IPS-18c (cell line): ENCODE results near the gene MKNK1.
A peak's percentile ranks its signal among the peaks of the same experiment; 100 is the strongest.

Experiments used
- H3K4me3 ChIP-seq: 2 replicates; pipeline ENCODE4 v1.7.0; 2013; ENCODE audit warnings: low read depth, mild to moderate bottlenecking, low read length, moderate library complexity; ENCODE audit not compliant: insufficient read depth
- H3K9me3 ChIP-seq: one replicate; pipeline ENCODE4 v1.6.1; 2013; ENCODE audit warnings: mild to moderate bottlenecking, low read length, moderate library complexity; ENCODE audit not compliant: control insufficient read depth, insufficient read depth

Gene MKNK1

DNA sequence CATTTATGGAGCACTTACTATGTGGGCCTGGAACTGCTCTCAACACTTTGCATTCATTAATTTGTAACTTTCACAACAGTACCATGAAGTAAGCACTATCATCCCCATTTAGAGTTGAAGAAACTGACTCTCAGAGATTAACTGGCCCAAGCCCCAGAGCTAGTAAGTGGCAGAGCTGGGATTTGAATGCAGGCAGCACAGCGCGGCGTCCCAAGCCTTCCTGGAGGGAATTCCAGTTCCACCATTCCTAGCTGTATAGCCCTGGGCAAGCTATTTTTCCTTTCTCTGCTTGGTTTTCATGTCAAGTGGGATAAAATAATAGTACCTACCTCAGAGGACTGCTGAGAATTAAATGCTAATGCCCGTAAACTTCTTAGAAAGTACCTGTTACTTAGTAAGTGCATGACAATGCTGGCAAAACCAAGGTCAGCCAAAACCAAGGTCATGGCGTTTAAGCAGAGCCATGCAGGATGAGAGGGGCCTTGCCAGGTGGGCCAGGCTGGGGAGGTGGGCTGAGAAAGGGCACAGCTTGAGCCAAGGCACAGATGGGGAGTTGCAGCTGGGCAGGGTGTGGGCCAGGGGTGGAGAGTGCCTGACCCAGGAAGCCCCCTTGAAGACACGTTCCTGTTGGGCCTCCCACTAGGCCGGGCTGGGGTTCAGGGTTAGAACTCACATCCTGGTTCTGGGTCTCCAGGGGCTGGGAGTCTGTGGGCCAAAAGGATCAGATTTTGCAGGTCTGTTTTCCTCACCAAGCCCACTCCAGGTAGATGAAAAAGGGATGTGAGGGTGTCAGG is 48.0 kb downstream of the MKNK1 start:
- peaks cover 2% of the 10 kb centered on the region for H3K9me3 ChIP-seq
- no peak overlapping the region for H3K4me3 ChIP-seq

DNA sequence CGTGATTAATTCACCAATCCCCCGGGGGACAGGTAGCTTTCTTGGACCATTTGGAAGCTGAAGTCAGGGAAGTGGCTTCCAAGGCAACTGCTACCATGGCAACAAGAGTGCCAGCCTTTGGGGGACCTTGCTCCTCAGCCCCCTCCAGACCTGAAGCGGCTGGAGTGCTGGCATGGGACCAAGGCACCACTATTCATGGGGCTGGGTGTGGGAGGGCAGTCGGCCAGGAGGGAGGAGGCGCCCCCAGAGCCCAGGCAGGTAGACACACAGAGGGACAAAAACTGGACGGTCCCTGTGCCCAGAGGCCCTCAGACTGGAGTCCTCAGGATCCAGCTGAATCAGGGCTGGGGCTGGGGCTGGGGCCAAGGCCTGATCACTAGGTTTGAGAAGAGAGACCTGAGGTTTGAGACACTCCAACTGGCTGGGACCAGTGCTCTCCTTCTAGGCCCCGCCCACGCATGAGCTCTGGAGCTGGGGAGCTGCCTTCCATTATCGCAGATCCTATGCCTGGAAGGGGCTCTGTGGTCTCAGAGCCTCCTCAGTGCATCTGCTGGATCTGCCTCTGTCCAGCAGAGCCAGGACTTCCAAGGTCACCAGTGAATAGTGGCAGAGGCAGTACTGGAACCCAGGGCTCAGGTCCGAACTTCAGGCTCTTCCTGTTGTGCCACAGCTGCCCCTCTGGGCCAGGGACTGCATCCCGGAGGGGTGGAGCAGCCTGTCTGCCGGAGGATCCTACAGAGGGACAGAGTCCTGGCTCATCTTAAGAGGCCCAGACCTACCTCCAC is 49.3 kb downstream of the MKNK1 start:
- H3K9me3 ChIP-seq: peaks cover 2% of the 10 kb centered on the region

DNA sequence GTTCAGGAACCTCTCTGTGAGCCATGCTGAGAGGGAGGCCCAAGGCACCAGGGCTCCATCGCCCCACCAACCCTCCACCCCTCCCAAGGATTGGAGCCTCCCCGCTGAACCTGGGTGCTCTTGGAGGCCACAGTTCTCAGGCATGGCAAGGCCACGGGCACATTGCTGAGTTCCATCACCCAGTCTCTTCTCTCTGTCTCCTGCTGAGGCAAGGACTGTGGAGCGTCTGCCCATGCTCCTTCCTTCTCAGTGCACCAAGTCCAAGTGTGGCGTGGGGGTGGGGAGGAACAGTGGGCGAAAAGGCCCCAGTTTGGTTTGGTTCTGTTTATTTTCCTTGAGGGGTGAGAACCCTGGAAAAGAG is 49.9 kb downstream of the MKNK1 start:
- no peak overlapping the region for H3K4me3 ChIP-seq
- H3K9me3 ChIP-seq: peaks cover 2% of the 10 kb centered on the region

More for the DNA sequence above, 49.3 kb downstream of the MKNK1 start:
- H3K4me3 ChIP-seq: no peak overlapping the region

DNA sequence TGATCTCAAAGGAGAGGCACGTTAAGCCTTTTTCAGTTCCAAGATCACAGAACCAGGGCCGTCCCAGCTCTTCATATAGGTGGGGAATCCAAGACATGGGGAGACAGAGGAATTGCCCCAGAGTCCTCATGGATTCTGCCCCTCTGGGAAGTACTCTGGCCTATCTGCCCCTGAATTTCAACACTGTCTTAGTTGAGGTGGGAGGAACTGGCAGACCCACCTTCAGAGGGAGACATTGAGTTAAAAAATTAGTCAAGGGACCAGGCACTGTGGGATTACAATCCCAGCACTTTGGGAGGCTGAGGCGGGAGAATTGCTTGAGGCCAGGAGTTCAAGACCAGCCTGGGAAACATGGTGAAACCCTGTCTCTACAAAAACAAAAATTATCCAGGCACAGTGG is 50.6 kb downstream of the MKNK1 start:
- H3K9me3 ChIP-seq: peaks cover 2% of the 10 kb centered on the region
- H3K4me3 ChIP-seq: no peak overlapping the region

DNA sequence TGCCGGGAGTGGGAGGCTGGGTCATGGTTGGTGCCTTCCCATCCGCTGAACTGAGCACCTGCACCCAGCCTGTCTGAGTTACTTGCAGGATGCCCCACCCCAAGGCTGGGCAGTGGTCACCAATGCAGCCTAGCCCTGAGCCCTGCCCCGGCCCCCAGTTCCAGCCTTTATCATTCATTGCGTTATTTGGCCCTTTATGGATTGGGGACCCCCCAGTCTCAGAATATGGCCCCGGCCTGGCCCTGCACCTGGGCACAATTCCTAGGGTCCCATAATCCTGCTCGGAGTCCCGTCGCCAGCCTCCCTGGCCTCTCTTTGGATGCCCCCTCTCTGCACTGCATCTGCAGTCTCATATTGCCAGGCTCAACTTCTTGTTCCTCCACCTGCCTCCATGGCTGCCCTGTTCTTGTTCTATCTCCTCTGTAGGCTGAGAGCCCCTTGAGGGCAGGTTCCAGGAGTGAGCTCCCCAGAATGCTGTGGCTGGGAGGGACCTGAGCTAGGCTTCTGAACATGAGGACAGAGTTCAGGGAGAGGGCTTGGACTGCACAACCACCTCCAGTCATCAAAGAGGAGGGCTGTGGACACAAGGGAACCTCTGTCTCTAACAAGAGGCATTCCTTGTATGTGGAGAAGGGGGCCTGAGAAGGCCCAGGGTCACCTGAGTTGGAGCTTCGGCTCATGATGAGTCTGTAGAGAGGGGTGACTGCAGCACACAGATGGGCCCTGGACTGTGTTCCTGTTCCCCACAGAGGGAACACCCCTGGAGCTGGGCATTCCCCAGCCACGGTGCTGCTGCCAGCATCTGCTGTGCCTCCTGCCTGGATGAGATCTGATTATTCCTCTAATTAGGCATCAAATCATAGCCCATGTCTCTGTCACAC is 51.5 kb downstream of the MKNK1 start:
- no peak overlapping the region for H3K4me3 ChIP-seq

DNA sequence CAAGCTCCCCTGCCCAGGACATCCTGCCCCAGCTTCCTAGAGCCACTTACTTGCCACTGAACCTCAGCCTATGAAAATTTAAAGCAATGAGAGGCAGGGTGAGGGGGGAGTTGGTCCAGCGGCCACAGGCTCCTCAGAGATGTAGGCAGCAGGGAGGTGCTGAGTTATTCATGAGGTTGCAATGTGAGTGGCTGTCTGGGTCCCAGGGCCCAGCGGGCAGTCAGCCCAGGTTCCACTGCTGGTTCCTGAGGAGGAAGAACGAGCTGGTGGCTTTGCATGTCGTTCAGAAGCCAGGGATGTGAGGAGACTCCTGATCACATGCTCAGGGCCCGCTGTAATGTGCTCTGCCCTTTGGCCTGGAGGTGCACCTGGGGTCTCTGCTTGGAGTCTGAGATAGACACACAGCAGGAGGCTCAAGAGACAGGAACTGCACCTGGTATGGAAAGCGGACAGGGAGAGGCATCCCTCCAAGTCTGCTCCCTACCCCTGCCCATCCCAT is 52.4 kb downstream of the MKNK1 start, which contains the start of gene KNCN:
KNCN (minus strand) TSS at position 51 of the 499 bp plus-strand sequence. CDS start 432 bp downstream, outside the sequence.
- Histone ChIP-seq H3K9me3 (peaks cover 2% of the 10 kb centered on the region), H3K4me3 (no peak within 1 kb of the TSS)

More for the DNA sequence above, 51.5 kb downstream of the MKNK1 start:
- peaks cover 2% of the 10 kb centered on the region for H3K9me3 ChIP-seq

DNA sequence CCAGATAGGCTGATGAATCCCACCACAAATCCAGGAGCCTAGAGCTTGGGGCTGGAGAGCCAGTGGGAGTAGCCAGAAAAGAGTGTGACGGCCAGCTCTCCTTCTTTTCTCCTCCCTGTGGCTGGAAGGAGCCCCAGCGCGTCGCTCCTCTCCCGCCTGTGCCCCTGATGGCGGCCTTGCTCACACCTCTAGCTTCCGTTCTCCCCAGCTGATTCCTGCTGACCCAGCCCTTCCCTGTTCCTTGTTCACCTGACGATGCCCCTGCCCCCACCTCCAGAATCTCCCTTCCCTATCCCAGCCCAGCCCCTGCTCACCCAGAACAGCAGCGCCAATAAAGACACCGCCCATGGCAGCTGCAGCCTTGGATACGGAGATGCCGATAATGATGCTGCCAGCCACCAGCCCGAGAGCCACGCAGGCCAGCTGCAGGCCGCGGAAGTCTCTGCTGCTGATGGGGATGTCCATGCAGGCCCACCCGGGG is 53.3 kb downstream of the MKNK1 start:
- Histone ChIP-seq H3K4me3 (no peak overlapping the region), H3K9me3 (peaks cover 2% of the 10 kb centered on the region)

DNA sequence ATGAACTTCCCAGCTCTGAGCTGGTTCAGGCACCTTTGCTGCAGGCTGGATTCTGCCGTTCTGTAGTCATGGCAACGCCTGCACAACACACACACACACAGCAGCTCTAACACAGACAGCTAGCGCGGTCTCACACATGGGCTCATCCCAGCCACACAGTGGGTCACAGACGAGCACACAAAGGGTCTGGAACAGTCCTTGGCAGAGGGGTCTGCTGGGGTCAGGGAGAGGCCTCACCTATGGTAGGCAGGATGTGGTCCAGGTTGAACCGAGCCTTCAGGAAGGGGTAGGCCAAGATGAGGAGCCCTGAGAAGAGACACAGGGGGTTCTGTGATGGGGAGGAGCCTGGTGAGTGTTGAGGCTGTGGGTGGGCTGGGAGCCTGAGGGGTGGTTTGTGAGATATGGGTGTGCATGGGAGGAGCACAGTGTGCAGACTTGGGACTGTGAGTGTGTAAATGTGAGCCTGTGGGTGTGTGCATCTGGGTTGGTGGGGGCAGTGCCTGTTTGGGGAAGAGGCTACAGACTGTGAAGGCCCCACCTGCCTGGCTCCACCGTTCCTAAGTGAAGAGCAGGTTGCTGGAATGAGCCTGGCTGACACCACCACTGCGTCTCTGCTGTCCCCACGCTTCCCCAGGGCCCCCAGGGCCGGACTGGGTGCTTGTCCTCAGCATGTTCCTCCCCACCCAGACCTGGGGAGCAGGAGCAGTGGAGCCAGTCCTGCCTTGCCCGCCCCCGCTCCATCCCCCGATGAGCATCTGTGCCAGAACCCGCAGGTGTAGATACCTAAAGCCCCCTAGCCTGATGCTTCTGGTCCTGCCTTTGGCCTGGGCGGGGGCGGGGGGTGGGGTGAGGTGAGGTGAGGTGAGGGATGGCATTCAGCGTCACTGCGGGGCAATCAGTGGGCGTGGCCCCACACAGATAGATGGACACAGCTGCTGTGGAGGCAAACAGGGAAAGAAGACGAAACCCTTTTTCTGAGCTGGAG is 54.1 kb downstream of the MKNK1 start:
- Histone ChIP-seq H3K4me3 (no peak overlapping the region), H3K9me3 (peaks cover 2% of the 10 kb centered on the region)

DNA sequence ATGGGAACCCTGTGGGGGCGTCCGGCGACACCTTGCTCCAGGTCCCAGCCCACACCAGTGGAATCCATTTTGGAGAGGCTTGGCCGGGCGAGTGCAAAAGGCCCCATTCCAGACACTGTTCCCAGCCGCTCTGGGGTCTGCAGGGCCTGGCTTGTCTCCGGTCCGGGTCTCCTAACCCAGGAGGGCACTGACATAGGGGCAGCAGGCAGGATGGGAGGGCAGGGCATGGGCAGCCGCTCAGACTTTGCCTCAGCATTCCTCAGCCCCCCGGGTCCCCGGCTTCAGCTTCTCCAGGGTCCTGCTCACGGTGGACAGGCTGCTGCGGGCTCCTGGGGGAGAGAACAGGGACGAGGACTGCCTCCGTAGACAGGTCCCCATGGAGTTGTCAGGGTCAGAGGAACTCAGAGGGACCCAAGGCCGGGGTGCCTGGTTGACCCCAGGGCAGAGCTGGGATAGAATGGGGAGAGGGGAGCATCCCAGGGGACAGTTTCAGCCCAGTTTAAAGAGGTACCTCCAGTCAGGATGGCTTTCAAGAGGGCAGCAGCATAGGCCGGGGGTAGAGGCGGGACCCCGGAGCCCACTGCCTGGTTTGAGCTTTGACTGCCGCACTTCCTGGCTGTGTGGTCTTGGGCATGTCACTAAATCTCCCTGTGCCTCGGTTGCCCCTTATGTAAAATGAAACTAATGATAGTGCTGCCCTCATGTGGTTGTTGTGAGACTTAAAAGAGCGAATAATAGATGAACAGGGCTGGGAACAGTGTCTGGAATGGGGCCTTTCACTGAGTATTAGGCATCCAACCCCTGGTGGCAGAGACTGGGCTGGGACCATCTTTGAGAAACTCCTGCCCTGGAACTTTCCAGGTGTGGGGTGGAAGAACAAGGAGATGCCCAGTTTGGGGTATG is 56.3 kb downstream of the MKNK1 start:
- Histone ChIP-seq H3K9me3 (no peaks in the 10 kb centered on the region), H3K4me3 (no peak overlapping the region; the same call in 1 of the 2 replicates)

DNA sequence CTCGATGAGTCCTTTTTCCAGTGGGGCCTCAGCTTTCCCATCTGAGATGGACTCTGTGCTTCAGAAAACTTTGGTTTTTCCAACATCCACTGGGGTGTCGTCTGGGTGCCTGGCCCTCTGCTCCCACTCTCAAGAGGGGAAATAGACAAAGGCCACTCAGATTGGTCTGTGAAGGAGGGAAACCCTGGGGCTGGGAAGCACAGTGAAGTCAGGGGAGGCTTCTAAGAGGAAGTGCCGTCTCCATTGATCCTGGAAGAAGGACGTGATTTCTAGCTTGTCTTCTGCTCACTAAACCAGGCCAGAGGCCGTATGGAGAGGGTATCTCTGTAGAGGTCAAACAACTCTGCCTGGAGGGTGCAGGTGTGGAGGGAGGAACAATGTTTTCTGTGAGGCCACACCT is 57.9 kb downstream of the MKNK1 start:
- Histone ChIP-seq H3K9me3 (no peaks in the 10 kb centered on the region), H3K4me3 (no peak overlapping the region)

DNA sequence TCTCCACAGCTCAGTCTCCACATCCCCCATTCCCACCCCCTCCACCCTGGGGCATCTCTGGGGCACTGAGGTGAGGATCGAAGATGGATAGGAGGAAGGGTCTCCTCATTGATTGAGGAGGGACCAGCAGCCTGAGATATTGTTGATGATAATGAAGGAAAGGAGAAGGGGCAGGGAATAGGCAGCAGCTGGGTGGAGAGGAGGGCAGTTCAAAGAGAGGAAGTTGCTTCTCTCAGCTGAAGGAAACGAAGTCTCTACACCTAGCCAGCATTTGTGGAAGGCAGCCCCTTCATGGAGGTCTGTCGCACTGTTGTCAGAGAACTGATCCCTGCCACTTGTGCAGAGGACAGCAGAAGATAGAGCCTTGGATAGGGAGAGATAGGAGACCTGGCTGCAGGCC is 58.3 kb downstream of the MKNK1 start:
- H3K4me3 ChIP-seq: no peak overlapping the region
- peaks cover under 1% of the 10 kb centered on the region for H3K9me3 ChIP-seq

DNA sequence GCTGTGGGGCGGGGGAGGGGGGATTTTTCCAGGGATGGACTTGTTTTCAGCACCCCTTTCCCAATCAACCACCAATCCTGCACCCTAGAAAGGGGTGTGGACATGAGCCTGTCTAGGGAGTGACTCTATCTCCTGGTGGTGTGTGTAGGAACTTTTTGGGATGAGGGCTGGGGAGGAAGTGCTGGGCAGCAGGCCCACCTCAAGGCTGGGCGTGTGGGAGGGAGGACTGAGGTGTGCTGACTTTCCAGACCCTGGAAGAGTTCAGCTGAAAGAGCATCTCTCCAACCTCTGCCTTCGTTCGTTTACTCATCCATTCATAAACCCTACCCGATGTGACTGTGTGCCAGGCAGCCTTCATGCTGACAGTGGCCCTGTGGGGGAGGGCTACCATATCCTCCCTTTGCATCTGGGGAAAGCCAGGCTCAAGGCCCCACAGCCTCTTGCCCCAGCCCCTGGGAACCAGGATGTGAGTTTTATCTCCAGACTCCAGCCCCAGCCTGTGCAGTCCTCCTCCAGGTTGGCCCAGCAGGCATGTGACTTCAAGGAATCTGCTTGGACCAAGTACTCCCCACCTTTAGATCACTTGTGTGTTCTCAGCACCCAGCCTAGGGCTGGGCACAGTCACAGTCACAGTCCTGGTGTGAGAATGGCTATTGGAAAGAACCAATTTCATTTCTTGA is 59.4 kb downstream of the MKNK1 start:
- Histone ChIP-seq H3K9me3 (peaks cover 3% of the 10 kb centered on the region), H3K4me3 (peak overlapping the region; percentile 51)

DNA sequence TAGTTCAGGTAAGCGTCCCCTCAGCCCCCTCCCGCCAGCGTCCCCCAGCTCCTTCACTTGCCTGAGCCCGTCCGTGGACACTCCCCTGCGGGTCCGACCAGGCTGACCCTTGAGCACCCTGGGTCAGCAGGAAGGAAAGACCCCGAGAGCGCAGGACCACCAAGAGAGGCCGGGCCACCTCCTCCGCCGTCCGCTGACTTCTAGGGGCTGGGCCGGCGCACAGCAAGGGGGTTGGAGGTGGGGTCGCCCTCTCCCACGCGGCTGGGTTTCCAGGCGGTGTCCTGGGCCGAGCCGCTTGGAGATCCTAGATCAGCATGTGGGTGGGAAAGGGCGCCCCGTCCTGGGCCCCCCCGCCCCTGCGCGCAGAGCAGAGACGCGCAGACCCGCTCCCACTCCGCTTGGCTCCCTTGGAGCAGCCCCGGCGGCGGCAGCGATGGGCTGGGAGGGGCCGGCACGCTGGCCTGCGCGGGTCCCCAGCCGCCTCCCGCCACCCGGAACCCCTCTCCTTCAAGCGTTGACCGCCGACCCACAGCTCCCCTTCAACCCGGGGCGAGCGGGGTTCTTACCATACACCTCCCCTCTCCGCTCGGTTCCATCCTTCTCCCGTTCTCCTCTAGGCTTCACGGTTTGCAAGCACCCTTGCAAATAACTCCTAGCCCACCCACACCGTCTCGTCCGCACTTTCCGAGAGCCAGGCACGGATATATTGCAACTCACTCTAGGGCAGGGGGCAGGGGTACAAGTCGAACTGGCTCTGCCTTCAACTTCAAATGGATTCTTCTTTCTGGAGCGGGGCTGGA is 60.1 kb downstream of the MKNK1 start:
- peak overlapping the region; percentile 51 for H3K4me3 ChIP-seq
- H3K9me3 ChIP-seq: peaks cover 3% of the 10 kb centered on the region

DNA sequence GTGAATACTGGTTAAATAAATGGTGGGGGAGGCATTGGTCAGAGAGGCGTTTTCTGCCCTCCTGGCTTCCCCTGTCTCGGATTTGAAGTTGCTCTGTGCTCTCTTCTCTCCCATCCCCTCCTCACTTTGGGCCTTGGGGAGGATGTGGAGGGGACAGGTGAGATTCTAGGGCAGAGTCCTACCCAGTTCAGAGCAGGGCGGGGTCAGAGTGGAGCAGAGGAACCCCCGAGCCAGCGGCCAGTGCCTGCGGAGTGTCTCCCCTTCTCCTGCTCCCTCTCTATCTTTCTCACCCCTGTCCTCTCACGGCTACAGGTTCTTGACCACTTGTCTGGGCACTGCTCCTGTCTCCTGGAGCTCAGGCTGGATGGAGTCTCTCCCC is 60.7 kb downstream of the MKNK1 start:
- H3K9me3 ChIP-seq: peaks cover 3% of the 10 kb centered on the region
- H3K4me3 ChIP-seq: peak overlapping the region; percentile 51
